ENCODE data around the gene HTR4.

HTR4 gene

DNA sequence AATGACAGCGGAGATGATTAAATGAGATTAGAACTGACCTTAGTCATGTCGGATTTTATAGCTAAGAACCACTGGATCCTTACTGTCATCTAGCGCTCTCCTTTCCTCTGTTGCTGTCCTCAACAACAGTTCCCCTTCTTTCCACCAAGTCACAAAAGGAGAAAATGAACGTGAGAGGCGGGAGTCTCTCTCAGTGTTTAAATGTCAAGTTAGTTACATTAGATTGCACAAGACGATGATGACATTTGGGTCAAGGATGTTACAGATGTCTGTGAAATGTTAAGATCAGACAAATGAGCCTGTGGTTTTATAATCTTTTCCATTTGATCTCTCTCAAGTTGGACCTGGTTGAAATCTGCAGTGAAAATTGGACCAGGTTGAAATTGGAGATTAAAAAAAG, 217.1 kb downstream of the HTR4 start:
- Histone ChIP-seq H3K4me3 (ENCODE audit: low read length, poor library complexity, severe bottlenecking) (no peak overlapping the region), H3K27me3 (ENCODE audit: insufficient read depth, low read length, poor library complexity, severe bottlenecking) (no peaks in the 10 kb centered on the region), H3K9ac (ENCODE audit: low read depth, low read length, poor library complexity, severe bottlenecking) (no peak overlapping the region), H3F3A (ENCODE audit: low read depth) (no peaks in the 10 kb centered on the region), H3K9me2 (replicated peaks; ENCODE audit: low read depth, low read length) (no peaks in the 10 kb centered on the region), H3K79me2 (ENCODE audit: insufficient read depth, low read length) (no peaks in the 10 kb centered on the region), H2AFZ (ENCODE audit: low read length) (no peak overlapping the region), H3K4me2 (ENCODE audit: low read depth, low read length, poor library complexity, severe bottlenecking) (no peak overlapping the region), H3K9me3 (ENCODE audit: insufficient read depth, low read depth, low read length) (no peaks in the 10 kb centered on the region), H3K36me3 (ENCODE audit: insufficient read depth, low read length) (peaks cover 73% of the 10 kb centered on the region; the same call in 1 of the 2 replicates), H3K4me1 (ENCODE audit: insufficient read depth, low read length, poor library complexity, severe bottlenecking) (no peaks in the 10 kb centered on the region), H4K20me1 (ENCODE audit: insufficient read depth, low read length, poor library complexity, severe bottlenecking) (no peaks in the 10 kb centered on the region)
- no peak for TF ChIP-seq CTCF (conservative IDR thresholded peaks at IDR 0.05; ENCODE audit: low read length)
- no peak for TF ChIP-seq EZH2phosphoT487 (IDR thresholded peaks at IDR 0.05; ENCODE audit: borderline replicate concordance)

- no peak overlapping the region for H3K9ac ChIP-seq (ENCODE audit: low read depth, low read length, poor library complexity, severe bottlenecking)
- H3K4me3 ChIP-seq (ENCODE audit: low read length, poor library complexity, severe bottlenecking), result no peak overlapping the region
- no peak overlapping the region for H2AFZ ChIP-seq (ENCODE audit: low read length)
- peaks cover 63% of the 10 kb centered on the region; the same call in 1 of the 2 replicates for H3K36me3 ChIP-seq (ENCODE audit: insufficient read depth, low read length)
- H3K9me3 ChIP-seq (ENCODE audit: insufficient read depth, low read depth, low read length), result no peaks in the 10 kb centered on the region
- H3K79me2 ChIP-seq (ENCODE audit: insufficient read depth, low read length), result no peaks in the 10 kb centered on the region
- H3K4me2 ChIP-seq (ENCODE audit: low read depth, low read length, poor library complexity, severe bottlenecking), result no peak overlapping the region
- no peaks in the 10 kb centered on the region for H3K27me3 ChIP-seq (ENCODE audit: insufficient read depth, low read length, poor library complexity, severe bottlenecking)
- TF ChIP-seq EZH2phosphoT487 (IDR thresholded peaks at IDR 0.05; ENCODE audit: borderline replicate concordance), result no peak
- no peak for TF ChIP-seq CTCF (conservative IDR thresholded peaks at IDR 0.05; ENCODE audit: low read length)
- H3F3A ChIP-seq (ENCODE audit: low read depth), result no peaks in the 10 kb centered on the region
- no peaks in the 10 kb centered on the region for H3K9me2 ChIP-seq (replicated peaks; ENCODE audit: low read depth, low read length)
- H4K20me1 ChIP-seq (ENCODE audit: insufficient read depth, low read length, poor library complexity, severe bottlenecking), result no peaks in the 10 kb centered on the region
- no peaks in the 10 kb centered on the region for H3K4me1 ChIP-seq (ENCODE audit: insufficient read depth, low read length, poor library complexity, severe bottlenecking)
These were observed 218.3 kb downstream of the HTR4 start for GRCh38 chr5:148436029-148436428.

DNA sequence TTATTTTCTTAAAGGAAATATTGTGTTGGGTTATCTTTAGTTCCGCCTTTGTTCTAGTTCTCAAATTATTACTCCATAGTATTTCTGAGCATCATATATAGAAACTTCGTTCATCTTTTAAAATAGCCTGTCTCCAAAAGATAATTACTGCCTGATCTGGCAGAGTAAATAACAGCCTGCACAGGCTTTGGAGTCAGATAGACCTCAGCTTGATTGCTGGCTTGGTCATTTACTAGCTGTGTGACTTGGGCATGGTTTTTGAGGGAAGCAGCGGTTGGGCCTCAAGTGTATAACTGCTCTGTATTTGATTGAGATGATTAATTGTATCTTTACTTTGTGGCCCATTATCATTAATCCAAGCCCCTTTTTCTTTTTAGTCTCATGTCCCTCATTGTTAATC, 220.5 kb downstream of the HTR4 start:
- H2AFZ ChIP-seq (ENCODE audit: low read length), result no peak overlapping the region
- H3K27me3 ChIP-seq (ENCODE audit: insufficient read depth, low read length, poor library complexity, severe bottlenecking), result no peaks in the 10 kb centered on the region
- H4K20me1 ChIP-seq (ENCODE audit: insufficient read depth, low read length, poor library complexity, severe bottlenecking), result no peaks in the 10 kb centered on the region
- H3K9ac ChIP-seq (ENCODE audit: low read depth, low read length, poor library complexity, severe bottlenecking), result no peak overlapping the region
- H3F3A ChIP-seq (ENCODE audit: low read depth), result no peaks in the 10 kb centered on the region
- no peak overlapping the region for H3K4me2 ChIP-seq (ENCODE audit: low read depth, low read length, poor library complexity, severe bottlenecking)
- TF ChIP-seq EZH2phosphoT487 (IDR thresholded peaks at IDR 0.05; ENCODE audit: borderline replicate concordance), result no peak
- no peak for TF ChIP-seq CTCF (conservative IDR thresholded peaks at IDR 0.05; ENCODE audit: low read length)
- no peaks in the 10 kb centered on the region for H3K4me1 ChIP-seq (ENCODE audit: insufficient read depth, low read length, poor library complexity, severe bottlenecking)
- peaks cover 46% of the 10 kb centered on the region; the same call in 1 of the 2 replicates for H3K36me3 ChIP-seq (ENCODE audit: insufficient read depth, low read length)
- H3K79me2 ChIP-seq (ENCODE audit: insufficient read depth, low read length), result no peaks in the 10 kb centered on the region
- H3K9me2 ChIP-seq (replicated peaks; ENCODE audit: low read depth, low read length), result no peaks in the 10 kb centered on the region
- no peak overlapping the region for H3K4me3 ChIP-seq (ENCODE audit: low read length, poor library complexity, severe bottlenecking)
- no peaks in the 10 kb centered on the region for H3K9me3 ChIP-seq (ENCODE audit: insufficient read depth, low read depth, low read length)
